IPS-NIHi11 (cell line): Measurements from ENCODE around the gene BCL2.
"Not testable (repeated sequence)": the region's sequence is repeated elsewhere in the genome, so short reads cannot be mapped to it uniquely, and the experiment has no call there.

Experiments
- DNase-seq: peaks from one replicate; pipeline ENCODE4 v3.0.0; 2012; ENCODE audit warnings: mixed read lengths, low spot score

The BCL2 gene

GRCh38 chr18:63319383-63320122 is at the start of gene BCL2:
BCL2 (minus strand) TSS chr18:63319769.
- DNase-seq, result peak; percentile 53

GRCh38 chr18:63368611-63369010 is 49.0 kb upstream of the BCL2 start:
- no peak for DNase-seq

GRCh38 chr18:63367053-63367953 is 47.7 kb upstream of the BCL2 start, which contains the start of gene KDSR:
KDSR (minus strand) TSS chr18:63367206; CDS start chr18:63367118, 88 bp downstream.
- DNase-seq, result peak; percentile 94

GRCh38 chr18:63366213-63367052 is 46.9 kb upstream of the BCL2 start:
- DNase-seq, result peak; percentile 74

- peak; percentile 17 for DNase-seq
Observed at GRCh38 chr18:63365876-63366212, 46.3 kb upstream of the BCL2 start.

- DNase-seq, result no peak
Observed at GRCh38 chr18:63363951-63364350, 44.4 kb upstream of the BCL2 start.

- not testable (repeated sequence) for DNase-seq
Observed at GRCh38 chr18:63363420-63363819, 43.9 kb upstream of the BCL2 start.

- DNase-seq, result no peak
Observed at GRCh38 chr18:63356272-63356896, 36.8 kb upstream of the BCL2 start.

- no peak for DNase-seq
Observed at GRCh38 chr18:63350230-63350629, 30.7 kb upstream of the BCL2 start.

GRCh38 chr18:63348508-63349136 is 29.1 kb upstream of the BCL2 start:
- DNase-seq, result no peak

GRCh38 chr18:63346480-63347183 is 27.1 kb upstream of the BCL2 start:
- no peak for DNase-seq

- DNase-seq, result no peak
Observed at GRCh38 chr18:63346031-63346430, 26.5 kb upstream of the BCL2 start.

- no peak for DNase-seq
Observed at GRCh38 chr18:63344918-63345317, 25.3 kb upstream of the BCL2 start.

- no peak for DNase-seq
Observed at GRCh38 chr18:63344263-63344662, 24.7 kb upstream of the BCL2 start.

- DNase-seq, result peak; percentile 58
Observed at GRCh38 chr18:63342206-63342605, 22.6 kb upstream of the BCL2 start.

- peak; percentile 51 for DNase-seq
Observed at GRCh38 chr18:63339920-63340484, 20.4 kb upstream of the BCL2 start.

GRCh38 chr18:63336366-63337099 is 17.0 kb upstream of the BCL2 start:
- no peak for DNase-seq

GRCh38 chr18:63331105-63331504 is 11.5 kb upstream of the BCL2 start:
- no peak for DNase-seq

- no peak for DNase-seq
Observed at GRCh38 chr18:63329431-63330145, 10.0 kb upstream of the BCL2 start.
